NT2/D1 (cell line): ENCODE data around the gene C9orf43.

ENCODE experiments used
- DNase-seq: peaks from one replicate; pipeline ENCODE4 v3.0.0-alpha.2; 2011; ENCODE audit warnings: low read depth, low spot score
- H3K27me3 ChIP-seq: 2 replicates; pipeline ENCODE4 v1.6.0; 2011; ENCODE audit warnings: mild to moderate bottlenecking; ENCODE audit not compliant: insufficient read length, insufficient read depth
- H3K36me3 ChIP-seq: 2 replicates; pipeline ENCODE4 v1.6.1; 2011; ENCODE audit warnings: mild to moderate bottlenecking, low read length, mixed read lengths; ENCODE audit not compliant: insufficient read depth, insufficient read length
- H3K4me1 ChIP-seq: 2 replicates; pipeline ENCODE4 v1.5.1; 2011; ENCODE audit not compliant: insufficient read depth, insufficient read length
- H3K4me3 ChIP-seq: 2 replicates; pipeline ENCODE4 v1.5.1; 2011; ENCODE audit warnings: low read depth; ENCODE audit not compliant: insufficient read length
- H3K9ac ChIP-seq: 2 replicates; pipeline ENCODE4 v1.6.0; 2011; ENCODE audit warnings: low read depth; ENCODE audit not compliant: insufficient read length
- H3K9me3 ChIP-seq: 2 replicates; pipeline ENCODE4 v1.5.1; 2011; ENCODE audit warnings: mild to moderate bottlenecking, low read length; ENCODE audit not compliant: insufficient read depth
- SUZ12 ChIP-seq: IDR thresholded peaks from 2 replicates; pipeline ENCODE4 v1.6.1; 2011; ENCODE audit not compliant: insufficient read length, insufficient read depth; ENCODE audit errors: extremely low read depth
- YY1 ChIP-seq: IDR thresholded peaks from 2 replicates; pipeline ENCODE4 v1.6.1; 2011; ENCODE audit not compliant: insufficient read length, insufficient read depth
- ZNF274 ChIP-seq: IDR thresholded peaks from 2 replicates; pipeline ENCODE4 v1.6.1; 2011; ENCODE audit warnings: mild to moderate bottlenecking, low read depth, low read length

C9orf43 gene

GRCh38 chr9:113477058-113477457, 66.5 kb downstream of the C9orf43 start:
- no peak overlapping the region for H3K9ac ChIP-seq
- H3K27me3 ChIP-seq: no peaks in the 10 kb centered on the region
- no peak for DNase-seq
- H3K36me3 ChIP-seq: no peaks in the 10 kb centered on the region
- H3K9me3 ChIP-seq: no peaks in the 10 kb centered on the region
- H3K4me1 ChIP-seq: peaks cover 2% of the 10 kb centered on the region
- no peak overlapping the region for H3K4me3 ChIP-seq
- TF ChIP-seq YY1 (no peak), ZNF274 (no peak), SUZ12 (no peak)

- H3K4me1 ChIP-seq: peaks cover 2% of the 10 kb centered on the region
- no peak for DNase-seq
- no peak overlapping the region for H3K4me3 ChIP-seq
- no peak for TF ChIP-seq ZNF274
- TF ChIP-seq SUZ12: no peak
- TF ChIP-seq YY1: no peak
- H3K36me3 ChIP-seq: no peaks in the 10 kb centered on the region
- no peak overlapping the region for H3K9ac ChIP-seq
- no peaks in the 10 kb centered on the region for H3K27me3 ChIP-seq
- H3K9me3 ChIP-seq: no peaks in the 10 kb centered on the region
Measured at GRCh38 chr9:113477661-113478060, 67.1 kb downstream of the C9orf43 start.

- no peaks in the 10 kb centered on the region for H3K36me3 ChIP-seq
- H3K9ac ChIP-seq: no peak overlapping the region
- H3K4me1 ChIP-seq: peaks cover 5% of the 10 kb centered on the region
- DNase-seq: no peak
- H3K9me3 ChIP-seq: no peaks in the 10 kb centered on the region
- no peak overlapping the region for H3K4me3 ChIP-seq
- H3K27me3 ChIP-seq: no peaks in the 10 kb centered on the region
- no peak for TF ChIP-seq YY1
- no peak for TF ChIP-seq ZNF274
- no peak for TF ChIP-seq SUZ12
Measured at GRCh38 chr9:113479174-113479621, 68.7 kb downstream of the C9orf43 start.
